GM18499 (cell line): Measurements from ENCODE around the gene GEMIN7.
"Not testable (repeated sequence)": the region's sequence is repeated elsewhere in the genome, so short reads cannot be mapped to it uniquely, and the experiment has no call there.

ENCODE experiments used
- ATAC-seq: cut with Tn5 transposase; IDR thresholded peaks from one replicate; pipeline ENCODE4 v1.9.1; 2021; ENCODE audit warnings: moderate number of reproducible peaks; ENCODE audit not compliant: insufficient read depth, unreplicated experiment

The GEMIN7 gene

GRCh38 chr19:45102481-45102880, 23.4 kb downstream of the GEMIN7 start:
- ATAC-seq: no peak

- no peak for ATAC-seq
Measured at GRCh38 chr19:45103156-45103507, 24.1 kb downstream of the GEMIN7 start.

GRCh38 chr19:45103508-45104319, 24.7 kb downstream of the GEMIN7 start:
- no peak for ATAC-seq

- ATAC-seq: no peak
Measured at GRCh38 chr19:45104658-45105349, 25.7 kb downstream of the GEMIN7 start.

- not testable (repeated sequence) for ATAC-seq
Measured at GRCh38 chr19:45106363-45106762, 27.3 kb downstream of the GEMIN7 start.

- ATAC-seq: no peak
Measured at GRCh38 chr19:45107621-45108150, 28.6 kb downstream of the GEMIN7 start.

- no peak for ATAC-seq
Measured at GRCh38 chr19:45110851-45111266, 31.8 kb downstream of the GEMIN7 start.

- no peak for ATAC-seq
Measured at GRCh38 chr19:45112111-45112827, 33.2 kb downstream of the GEMIN7 start.

GRCh38 chr19:45113628-45114027, 34.6 kb downstream of the GEMIN7 start:
- ATAC-seq: no peak

- ATAC-seq: no peak
Measured at GRCh38 chr19:45114116-45114515, 35.1 kb downstream of the GEMIN7 start.

GRCh38 chr19:45115809-45116615, 37.0 kb downstream of the GEMIN7 start:
- no peak for ATAC-seq

GRCh38 chr19:45117167-45117594, 38.1 kb downstream of the GEMIN7 start:
- ATAC-seq: no peak

GRCh38 chr19:45117671-45118070, 38.6 kb downstream of the GEMIN7 start:
- ATAC-seq: no peak

- no peak for ATAC-seq
Measured at GRCh38 chr19:45118106-45118505, 39.0 kb downstream of the GEMIN7 start.

- not testable (repeated sequence) for ATAC-seq
Measured at GRCh38 chr19:45118591-45119355, 39.7 kb downstream of the GEMIN7 start.

GRCh38 chr19:45119582-45119981, 40.5 kb downstream of the GEMIN7 start:
- no peak for ATAC-seq

GRCh38 chr19:45121827-45122345, 42.8 kb downstream of the GEMIN7 start:
- ATAC-seq: no peak

- ATAC-seq: no peak
Measured at GRCh38 chr19:45122832-45123231, 43.8 kb downstream of the GEMIN7 start.

GRCh38 chr19:45123440-45123850, 44.4 kb downstream of the GEMIN7 start:
- no peak for ATAC-seq
